GM12864 (cell line): ENCODE data around the gene JOSD2.

Experiments
- DNase-seq: peaks from one replicate; pipeline ENCODE4 v3.0.0-alpha.2; 2011; ENCODE audit warnings: low read depth
- H3K4me3 ChIP-seq: 2 replicates; pipeline ENCODE4 v1.5.1; 2011; ENCODE audit warnings: mild to moderate bottlenecking, low read depth, low read length, control low read depth
- TF ChIP-seq, protein P1 (sequence below): IDR thresholded peaks from 2 replicates; pipeline ENCODE4 v1.5.1; 2011; ENCODE audit warnings: low read depth, mild to moderate bottlenecking, moderate library complexity, low read length, control low read depth, inconsistent platforms; ENCODE audit errors: missing control alignments

JOSD2 gene

DNA sequence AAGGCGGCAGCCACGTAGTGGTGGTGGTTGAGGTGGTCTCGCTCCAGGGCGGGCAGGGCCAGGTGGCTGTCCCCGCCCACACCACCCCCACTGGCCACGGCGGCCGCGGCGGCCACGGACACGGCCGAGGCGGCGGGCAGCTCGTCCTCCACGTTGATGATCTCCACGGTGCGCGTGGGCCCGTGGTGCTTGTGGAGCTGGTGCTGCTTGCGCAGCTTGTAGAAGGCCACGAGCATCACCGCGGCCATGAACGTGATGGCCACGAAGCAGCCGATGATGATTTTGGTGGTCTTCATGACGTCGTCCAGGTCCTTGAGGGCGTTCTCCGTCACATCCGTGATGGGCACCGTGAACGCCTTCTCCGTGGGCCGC, 6.7 kb upstream of the JOSD2 start:
- no peak overlapping the region for H3K4me3 ChIP-seq
- TF ChIP-seq, protein P1, sequence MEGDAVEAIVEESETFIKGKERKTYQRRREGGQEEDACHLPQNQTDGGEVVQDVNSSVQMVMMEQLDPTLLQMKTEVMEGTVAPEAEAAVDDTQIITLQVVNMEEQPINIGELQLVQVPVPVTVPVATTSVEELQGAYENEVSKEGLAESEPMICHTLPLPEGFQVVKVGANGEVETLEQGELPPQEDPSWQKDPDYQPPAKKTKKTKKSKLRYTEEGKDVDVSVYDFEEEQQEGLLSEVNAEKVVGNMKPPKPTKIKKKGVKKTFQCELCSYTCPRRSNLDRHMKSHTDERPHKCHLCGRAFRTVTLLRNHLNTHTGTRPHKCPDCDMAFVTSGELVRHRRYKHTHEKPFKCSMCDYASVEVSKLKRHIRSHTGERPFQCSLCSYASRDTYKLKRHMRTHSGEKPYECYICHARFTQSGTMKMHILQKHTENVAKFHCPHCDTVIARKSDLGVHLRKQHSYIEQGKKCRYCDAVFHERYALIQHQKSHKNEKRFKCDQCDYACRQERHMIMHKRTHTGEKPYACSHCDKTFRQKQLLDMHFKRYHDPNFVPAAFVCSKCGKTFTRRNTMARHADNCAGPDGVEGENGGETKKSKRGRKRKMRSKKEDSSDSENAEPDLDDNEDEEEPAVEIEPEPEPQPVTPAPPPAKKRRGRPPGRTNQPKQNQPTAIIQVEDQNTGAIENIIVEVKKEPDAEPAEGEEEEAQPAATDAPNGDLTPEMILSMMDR, result no peak
- no peak for DNase-seq

DNA sequence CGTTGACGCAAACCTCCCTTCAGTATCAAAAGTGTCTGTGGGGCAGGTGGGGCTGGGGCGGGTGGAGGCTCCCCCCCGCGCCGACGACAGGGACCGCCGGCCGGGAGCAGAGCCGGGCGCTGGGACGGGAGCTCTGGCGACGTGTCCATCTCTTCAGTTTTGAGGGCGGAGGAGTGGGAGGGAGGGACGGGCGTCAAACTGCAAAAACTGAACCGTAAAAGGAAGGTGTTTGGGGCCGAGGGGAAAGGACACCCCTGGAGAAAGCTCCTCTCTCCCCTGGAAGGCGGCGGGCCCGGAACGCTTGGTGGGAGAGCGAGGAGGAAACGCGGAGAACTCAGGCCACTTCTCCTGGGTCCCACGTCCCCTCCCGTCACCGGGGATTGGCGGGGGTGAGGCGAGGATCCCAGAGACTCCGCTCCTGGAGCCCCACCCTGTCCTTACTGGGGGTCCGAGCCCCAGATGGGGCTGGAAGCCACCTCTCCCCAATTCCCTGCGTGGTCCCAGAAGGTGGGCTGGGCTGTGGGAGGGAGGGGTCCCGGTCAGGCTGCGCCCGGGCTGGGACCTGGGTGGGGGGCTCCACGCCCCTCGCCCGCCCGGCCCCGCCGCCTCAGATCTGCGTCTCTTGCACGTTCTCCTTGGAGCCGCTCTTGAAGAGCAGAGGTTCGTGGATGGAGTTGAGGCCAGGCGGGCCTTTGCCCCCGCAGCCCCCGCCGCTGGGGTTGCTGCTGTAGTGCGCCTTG, 6.1 kb upstream of the JOSD2 start:
- no peak overlapping the region for H3K4me3 ChIP-seq
- DNase-seq, result no peak
- TF ChIP-seq, protein P1, result no peak

DNA sequence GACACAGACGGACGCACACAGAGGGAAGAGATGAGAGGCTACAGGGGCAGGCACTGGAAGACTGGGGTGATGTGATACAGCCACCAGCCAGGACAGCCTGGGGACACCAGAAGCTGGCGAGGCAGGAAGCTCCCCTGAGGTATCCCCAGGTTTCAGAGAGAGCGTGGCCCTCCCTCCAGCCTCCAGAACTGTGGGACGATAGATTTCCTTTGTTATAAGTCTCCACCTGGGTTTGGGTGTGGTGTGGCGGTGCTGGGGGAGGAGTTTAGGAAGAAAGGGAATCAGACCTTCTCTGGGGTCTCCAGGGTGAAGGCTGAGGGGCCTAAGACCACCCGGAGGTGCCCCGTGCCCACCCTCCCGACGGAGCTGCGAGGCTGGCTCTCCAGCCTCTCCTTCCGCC, 5.5 kb upstream of the JOSD2 start:
- DNase-seq, result no peak
- TF ChIP-seq, protein P1, result no peak
- H3K4me3 ChIP-seq, result no peak overlapping the region

DNA sequence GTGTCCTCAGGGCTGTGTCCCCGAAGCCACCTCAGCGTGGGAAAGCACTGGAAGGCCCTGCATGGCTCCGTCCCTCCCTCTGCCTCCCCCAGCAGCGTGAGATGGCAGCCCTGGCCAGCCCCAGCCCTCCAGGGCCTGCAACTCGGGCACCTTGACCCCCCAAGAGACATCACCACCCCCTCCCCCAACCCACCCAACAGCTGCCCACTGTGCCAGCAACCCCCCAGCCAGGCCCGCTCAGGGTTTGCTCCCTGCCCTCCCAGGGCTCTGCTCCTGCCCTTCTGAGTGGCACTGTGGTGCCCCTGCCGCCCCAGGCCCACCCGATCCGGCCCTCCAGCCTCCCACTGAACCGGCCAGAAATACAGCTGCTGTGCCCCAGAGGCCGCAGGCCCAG, 4.2 kb upstream of the JOSD2 start:
- DNase-seq, result no peak
- H3K4me3 ChIP-seq, result no peak overlapping the region
- TF ChIP-seq, protein P1, result no peak

DNA sequence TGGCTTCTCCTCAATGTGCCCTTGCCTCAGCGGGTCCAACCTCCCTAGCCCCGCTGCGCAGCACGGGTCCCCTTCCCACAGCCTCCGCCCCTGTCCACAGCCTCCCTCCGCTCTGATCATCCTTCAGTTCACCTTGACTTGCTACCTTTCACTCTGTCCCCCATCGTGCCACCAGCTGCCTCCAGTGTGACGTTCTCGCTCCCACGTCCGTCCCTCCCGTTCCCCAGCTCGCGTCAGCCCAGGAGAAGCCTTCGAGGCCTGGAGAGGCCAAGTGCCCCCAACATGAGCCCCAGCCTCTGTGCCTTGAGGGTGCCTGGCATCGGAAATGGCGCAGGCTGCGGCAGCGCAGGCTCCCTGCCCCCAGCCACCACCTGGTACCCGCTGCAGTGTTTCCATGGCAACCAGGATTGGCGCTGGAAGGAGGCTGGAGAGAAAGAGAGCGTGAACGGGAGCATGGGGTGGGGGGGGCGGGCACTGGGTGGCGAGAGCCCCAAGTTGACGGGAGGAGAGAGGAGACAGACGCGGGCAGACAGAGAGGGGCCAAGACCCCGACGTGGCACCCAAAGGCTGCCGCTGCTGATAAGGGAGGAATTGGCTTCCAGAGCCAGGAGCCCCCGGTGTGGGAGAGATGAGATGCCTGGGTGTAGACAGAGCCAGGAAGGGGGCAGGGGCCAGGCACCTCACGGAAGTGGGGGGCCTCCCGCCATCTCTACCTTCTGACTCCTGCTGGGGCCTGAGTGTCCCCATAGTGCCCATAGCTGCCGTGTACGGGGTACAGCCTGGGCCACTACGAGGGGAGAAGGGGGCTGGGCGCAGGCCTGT, 3.6 kb upstream of the JOSD2 start:
- no peak for DNase-seq
- TF ChIP-seq, protein P1, result no peak

DNA sequence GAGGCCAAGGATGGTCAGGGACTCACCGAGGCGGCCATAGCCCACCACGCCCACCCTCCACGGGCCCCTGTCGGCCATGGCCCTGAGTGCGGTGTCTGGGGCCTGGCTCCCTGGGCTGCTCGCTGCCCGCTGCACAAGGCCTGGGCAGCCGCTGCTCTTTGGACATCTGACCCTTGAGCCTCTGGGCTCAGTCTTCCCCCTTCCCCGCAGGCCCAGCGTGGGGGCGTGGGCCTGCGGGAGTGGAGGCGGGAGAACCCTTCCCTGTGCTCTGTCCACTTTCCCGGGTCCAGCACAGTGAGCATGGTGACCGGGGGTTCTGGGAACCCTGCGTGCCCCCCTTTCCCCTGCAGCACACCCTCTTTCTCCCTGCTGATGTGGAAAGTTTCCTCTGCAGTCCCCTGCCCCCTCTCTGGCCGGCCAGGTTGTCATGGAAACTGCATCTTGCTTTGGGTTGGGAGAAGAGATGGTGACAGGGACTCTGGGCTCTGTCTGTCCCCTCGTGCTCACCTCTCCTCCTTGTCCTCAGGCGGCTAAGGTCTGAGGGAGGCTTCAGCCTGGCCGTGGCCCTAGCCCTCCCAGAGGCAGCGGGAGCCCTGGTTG, 2.9 kb upstream of the JOSD2 start, which contains the start of gene ASPDH:
TSS of gene ASPDH (minus strand) at position 168 of the 600 bp plus-strand sequence. CDS start at position 78, 90 bp downstream.
- TF ChIP-seq, protein P1, result no peak
- no peak for DNase-seq

More for the DNA sequence above, 3.6 kb upstream of the JOSD2 start:
- no peak overlapping the region for H3K4me3 ChIP-seq

More for the DNA sequence above, 2.9 kb upstream of the JOSD2 start, which contains the start of gene ASPDH:
- no peak within 1 kb of the TSS for H3K4me3 ChIP-seq
